Measurements from ENCODE around the gene PMS2. TPM values are rescaled to one million over a fixed set of nuclear protein-coding genes. Genes with fewer than 3 reads are reported as not detected.
"Not testable (repeated sequence)": the region's sequence is repeated elsewhere in the genome, so short reads cannot be mapped to it uniquely, and the experiment has no call there.

PMS2 gene
- total RNA-seq, 1 donor from 2014 or later, result 17.7 TPM

DNA sequence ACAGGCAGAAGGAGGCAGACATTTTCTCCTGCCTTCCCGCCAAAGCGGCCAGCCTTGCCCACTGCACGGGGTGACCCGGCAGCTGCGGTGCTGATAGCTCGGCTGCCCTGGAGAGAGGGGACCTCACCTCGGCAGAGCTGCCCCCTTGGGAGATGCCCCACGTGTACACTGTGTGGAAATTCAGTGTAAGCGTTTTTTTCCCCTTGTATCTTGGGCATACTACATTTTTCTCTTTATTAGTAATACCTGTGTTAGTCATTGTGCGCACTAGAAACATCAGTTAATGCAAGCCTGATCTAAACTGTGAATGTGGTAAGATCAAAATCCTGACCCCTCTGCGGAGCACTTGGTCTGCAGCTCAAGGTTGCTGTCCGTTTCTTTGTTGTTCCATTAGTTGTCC is 84.2 kb downstream of the PMS2 start:
- not testable (repeated sequence) for DNase-seq (ENCODE audit: low read depth, low spot score)

DNA sequence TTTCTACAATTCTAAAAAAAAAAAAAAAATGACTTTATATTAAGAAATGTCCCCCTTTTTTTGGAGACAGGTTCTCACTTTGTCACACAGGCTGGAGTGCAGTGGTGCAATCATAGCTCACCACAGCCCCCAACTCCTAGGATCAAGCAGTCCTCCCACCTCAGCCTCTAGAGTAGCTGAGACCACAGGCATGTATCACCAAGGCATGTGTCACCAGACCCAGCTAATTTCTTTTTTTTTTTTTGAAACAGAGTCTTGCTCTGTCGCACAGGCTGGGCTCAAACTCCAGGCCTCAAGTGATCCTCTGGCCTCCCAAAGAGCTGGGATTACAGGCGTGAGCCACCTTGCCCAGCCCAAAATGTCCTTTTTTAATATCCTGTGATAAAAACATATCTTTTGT is 84.7 kb downstream of the PMS2 start:
- not testable (repeated sequence) for DNase-seq (ENCODE audit: low read depth, low spot score)

Other genes starting within 250 kb of the PMS2 start
- 26.6 and 32.2 TPM in 2 replicates for gene RNF216, start 227.4 kb downstream of the PMS2 start, total RNA-seq
- gene OCM, start 128.3 kb downstream of the PMS2 start, total RNA-seq, result not detected in 2 replicates
- gene CCZ1, start 110.3 kb downstream of the PMS2 start, total RNA-seq, result 50.3 and 54.5 TPM in 2 replicates
- gene RSPH10B, start 38.4 kb downstream of the PMS2 start, total RNA-seq, result 0.07 and 0.13 TPM in 2 replicates
- 62.6 and 70.4 TPM in 2 replicates for gene AIMP2, start 223 bp upstream of the PMS2 start, total RNA-seq
- gene ANKRD61, start 22.3 kb upstream of the PMS2 start, total RNA-seq, result 0.07 TPM in 2 replicates
- 92.3 and 103 TPM in 2 replicates for gene EIF2AK1, start 50.1 kb upstream of the PMS2 start, total RNA-seq
- gene USP42, start 95.9 kb upstream of the PMS2 start, total RNA-seq, result 3.6 and 3.7 TPM in 2 replicates

Data from pulmonary artery endothelial cell (primary cell).